Activated T-cell treated with anti-CD3 and anti-CD28 coated beads for 48 hours (primary cell): ENCODE data around the gene SPDYE11.
"Not testable (repeated sequence)": the region's sequence is repeated elsewhere in the genome, so short reads cannot be mapped to it uniquely, and the experiment has no call there.

Experiments
- DNase-seq: peaks from one replicate; pipeline ENCODE4 v3.0.0-alpha.2; 2020; ENCODE audit warnings: low read depth

SPDYE11 gene

GRCh38 chr7:73057811-73058210 lies at the start of gene SPDYE11:
Gene SPDYE11 (minus strand): TSS chr7:73057911. CDS start chr7:73056111, 1,800 bp downstream.
- DNase-seq, result not testable (repeated sequence)

GRCh38 chr7:73085938-73086337 lies 28.2 kb upstream of the SPDYE11 start, which contains the start of gene SPDYE9:
Gene SPDYE9 (minus strand): TSS chr7:73086038. CDS start chr7:73084238, 1,800 bp downstream.
- not testable (repeated sequence) for DNase-seq

- DNase-seq, result not testable (repeated sequence)
Observed at GRCh38 chr7:73029666-73030065, 28.0 kb downstream of the SPDYE11 start, which contains the start of gene SPDYE8. Gene SPDYE8 (minus strand): TSS chr7:73029766. CDS start chr7:73027966, 1,800 bp downstream.

- not testable (repeated sequence) for DNase-seq
Observed at GRCh38 chr7:73006491-73006890, 51.2 kb downstream of the SPDYE11 start.

GRCh38 chr7:73005693-73006447 lies 51.8 kb downstream of the SPDYE11 start:
- DNase-seq, result peak; percentile 90

GRCh38 chr7:73005356-73005692 lies 52.4 kb downstream of the SPDYE11 start:
- peak; percentile 76 for DNase-seq

- not testable (repeated sequence) for DNase-seq
Observed at GRCh38 chr7:72997887-72998468, 59.7 kb downstream of the SPDYE11 start.
